C4-2B (cell line): ENCODE results near the gene CD40.

Experiments
- ZFX ChIP-seq: fragments of 450-650 bp; IDR thresholded peaks from 2 replicates; pipeline ENCODE4 v1.6.1; 2017
- TF ChIP-seq, protein P1 (sequence below): fragments of 450-650 bp; conservative IDR thresholded peaks from 2 replicates; pipeline ENCODE4 v1.5.1; 2017; ENCODE audit warnings: mild to moderate bottlenecking

DNA sequence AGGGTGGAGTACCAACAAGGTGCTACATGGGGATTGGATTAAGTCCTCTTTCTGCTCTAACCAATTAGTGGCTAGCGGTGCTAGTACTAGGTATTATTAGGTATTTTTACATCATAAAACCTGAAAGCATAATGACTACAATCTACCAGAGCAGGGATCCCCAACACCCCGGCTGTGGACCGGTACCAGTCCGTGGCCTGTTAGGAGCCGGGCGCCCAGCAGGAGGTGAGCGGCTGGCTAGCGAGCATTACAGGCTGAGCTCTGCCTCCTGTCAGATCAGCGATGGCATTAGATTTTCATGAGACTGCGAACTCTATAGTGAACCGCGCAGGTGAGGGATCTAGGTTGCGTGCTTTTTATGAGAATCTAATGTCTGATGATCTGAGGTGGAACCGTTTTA lies 9.1 kb upstream of the CD40 start:
- TF ChIP-seq, protein P1, sequence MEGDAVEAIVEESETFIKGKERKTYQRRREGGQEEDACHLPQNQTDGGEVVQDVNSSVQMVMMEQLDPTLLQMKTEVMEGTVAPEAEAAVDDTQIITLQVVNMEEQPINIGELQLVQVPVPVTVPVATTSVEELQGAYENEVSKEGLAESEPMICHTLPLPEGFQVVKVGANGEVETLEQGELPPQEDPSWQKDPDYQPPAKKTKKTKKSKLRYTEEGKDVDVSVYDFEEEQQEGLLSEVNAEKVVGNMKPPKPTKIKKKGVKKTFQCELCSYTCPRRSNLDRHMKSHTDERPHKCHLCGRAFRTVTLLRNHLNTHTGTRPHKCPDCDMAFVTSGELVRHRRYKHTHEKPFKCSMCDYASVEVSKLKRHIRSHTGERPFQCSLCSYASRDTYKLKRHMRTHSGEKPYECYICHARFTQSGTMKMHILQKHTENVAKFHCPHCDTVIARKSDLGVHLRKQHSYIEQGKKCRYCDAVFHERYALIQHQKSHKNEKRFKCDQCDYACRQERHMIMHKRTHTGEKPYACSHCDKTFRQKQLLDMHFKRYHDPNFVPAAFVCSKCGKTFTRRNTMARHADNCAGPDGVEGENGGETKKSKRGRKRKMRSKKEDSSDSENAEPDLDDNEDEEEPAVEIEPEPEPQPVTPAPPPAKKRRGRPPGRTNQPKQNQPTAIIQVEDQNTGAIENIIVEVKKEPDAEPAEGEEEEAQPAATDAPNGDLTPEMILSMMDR = no peak
- no peak for TF ChIP-seq ZFX
